Natural killer cell (primary cell): ENCODE data around the gene OPN3. TPM values are rescaled to one million over a fixed set of nuclear protein-coding genes. Genes with fewer than 3 reads are reported as not detected.

Experiments
- ATAC-seq, 3 donors: fragments of 150-1000 bp in 2 of 3; fragments of 200-7000 bp in 1 of 3; cut with Tn5 transposase; 1 replicate in 1 of 3; 2 replicates in 2 of 3; pipeline ENCODE4 v1.10.0; 2021; ENCODE audit warnings: mild to moderate bottlenecking in 2 of 3, moderate library complexity in 2 of 3
- DNase-seq, 2 donors: peaks; one replicate each; pipeline versions ENCODE4 v3.0.0 to v3.0.0-alpha.2; 2013 to 2021; ENCODE audit warnings: mixed read lengths in 1 of 2
- H3K27ac ChIP-seq: one replicate; pipeline ENCODE4 v1.5.1; 2013; ENCODE audit warnings: mild to moderate bottlenecking, low read length
- H3K27me3 ChIP-seq: one replicate; pipeline ENCODE4 v1.6.1; 2013; ENCODE audit warnings: low read length; ENCODE audit not compliant: control insufficient read depth, insufficient read depth
- H3K36me3 ChIP-seq: one replicate; pipeline ENCODE4 v1.6.1; 2013; ENCODE audit warnings: low read length; ENCODE audit not compliant: control insufficient read depth, insufficient read depth
- H3K4me1 ChIP-seq: one replicate; pipeline ENCODE4 v1.6.1; 2013; ENCODE audit warnings: low read length; ENCODE audit not compliant: control insufficient read depth, insufficient read depth
- H3K4me3 ChIP-seq: one replicate; pipeline ENCODE4 v1.5.1; 2013; ENCODE audit warnings: low read length
- H3K9me3 ChIP-seq: one replicate; pipeline ENCODE4 v1.6.1; 2013; ENCODE audit warnings: low read length; ENCODE audit not compliant: control insufficient read depth, insufficient read depth
- H3K27ac Mint-ChIP-seq, 2 donors: one replicate each; pipeline ENCODE4 v1.8.0; 2022; ENCODE audit warnings: mild to moderate bottlenecking in 2 of 2, mixed read lengths in 2 of 2, moderate library complexity in 1 of 2
- H3K27me3 Mint-ChIP-seq, 2 donors: one replicate each; pipeline ENCODE4 v1.8.0; 2022; ENCODE audit warnings: low read depth in 2 of 2, mixed read lengths in 2 of 2
- H3K36me3 Mint-ChIP-seq: one replicate; pipeline ENCODE4 v1.8.0; 2022; ENCODE audit warnings: mixed read lengths
- H3K4me1 Mint-ChIP-seq, 2 donors: one replicate each; pipeline ENCODE4 v1.8.0; 2022; ENCODE audit warnings: mixed read lengths in 2 of 2
- H3K4me3 Mint-ChIP-seq: one replicate; pipeline ENCODE4 v1.8.0; 2022; ENCODE audit warnings: mild to moderate bottlenecking, moderate library complexity, mixed read lengths
- H3K9me3 Mint-ChIP-seq, 2 donors: one replicate each; pipeline ENCODE4 v1.8.0; 2022; ENCODE audit warnings: mixed read lengths in 2 of 2
- WGBS: methylation state at CpG from one replicate; pipeline ENCODE4 v1.1.7; 2013; ENCODE audit warnings: missing lambda C conversion rate; ENCODE audit not compliant: insufficient coverage; 5-methylcytosine and 5-hydroxymethylcytosine counted together
- intact Hi-C: fragments of 100-400 bp; cut with micrococcal nuclease; formaldehyde crosslinking; loops from one replicate; pipeline ENCODE4 v1.14.2; 2022
- total RNA-seq, 4 donors: library from RNA; stranded (reverse); fragments of 120-200 nt in 1 of 4; gene quantifications; one replicate each; pipeline versions ENCODE4 v1.2.3 to v1.2.4, GENCODE V29; 2013 to 2022
- TF ChIP-seq, protein P1 (sequence below): fragments of 200-600 bp; IDR thresholded peaks from one replicate; pipeline ENCODE4 v1.8.0; 2022; ENCODE audit warnings: antibody characterized with exemption

The OPN3 gene
- total RNA-seq, 3 donors from 2014 or later (not counting 1 experiment from before 2014, with no cell fraction given): 3.9 to 5.1 (median 4.1) TPM

DNA sequence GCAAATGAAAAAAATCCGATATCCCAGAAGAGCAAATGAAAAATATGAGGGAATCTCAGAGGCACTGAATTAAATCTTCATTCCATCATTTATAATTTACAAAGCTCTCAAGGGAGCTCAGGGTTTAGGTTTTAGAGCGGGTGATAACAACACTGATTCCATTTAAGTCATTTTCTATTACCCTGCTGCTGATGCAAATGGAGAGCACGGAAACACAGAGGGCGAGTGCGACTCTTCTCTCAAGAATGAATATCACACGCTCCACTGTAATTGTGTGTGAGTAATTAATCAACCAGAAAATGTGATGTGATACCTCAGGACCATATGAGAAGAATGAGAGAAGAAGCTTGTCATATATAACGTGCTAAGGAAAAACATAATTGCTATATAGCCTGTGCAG is 22.7 kb downstream of the OPN3 start:
- no peak for DNase-seq

GRCh38 chr1:241615043-241615974 is 24.9 kb downstream of the OPN3 start:
- intact Hi-C loops: no loop called here
- Mint-ChIP-seq H3K36me3 (no peaks in the 10 kb centered on the region), H3K4me3 (no peak overlapping the region), H3K27ac (no peak overlapping the region), H3K27me3 (no peaks in the 10 kb centered on the region), H3K9me3 (no peaks in the 10 kb centered on the region), H3K4me1 (no peaks in the 10 kb centered on the region)
- Histone ChIP-seq H3K27ac (no peak overlapping the region), H3K4me3 (no peak overlapping the region), H3K27me3 (no peaks in the 10 kb centered on the region), H3K4me1 (no peaks in the 10 kb centered on the region), H3K36me3 (no peaks in the 10 kb centered on the region), H3K9me3 (no peaks in the 10 kb centered on the region)
- WGBS: 92% methylated on average over 8 of the region's 8 CpGs
- TF ChIP-seq, protein P1, sequence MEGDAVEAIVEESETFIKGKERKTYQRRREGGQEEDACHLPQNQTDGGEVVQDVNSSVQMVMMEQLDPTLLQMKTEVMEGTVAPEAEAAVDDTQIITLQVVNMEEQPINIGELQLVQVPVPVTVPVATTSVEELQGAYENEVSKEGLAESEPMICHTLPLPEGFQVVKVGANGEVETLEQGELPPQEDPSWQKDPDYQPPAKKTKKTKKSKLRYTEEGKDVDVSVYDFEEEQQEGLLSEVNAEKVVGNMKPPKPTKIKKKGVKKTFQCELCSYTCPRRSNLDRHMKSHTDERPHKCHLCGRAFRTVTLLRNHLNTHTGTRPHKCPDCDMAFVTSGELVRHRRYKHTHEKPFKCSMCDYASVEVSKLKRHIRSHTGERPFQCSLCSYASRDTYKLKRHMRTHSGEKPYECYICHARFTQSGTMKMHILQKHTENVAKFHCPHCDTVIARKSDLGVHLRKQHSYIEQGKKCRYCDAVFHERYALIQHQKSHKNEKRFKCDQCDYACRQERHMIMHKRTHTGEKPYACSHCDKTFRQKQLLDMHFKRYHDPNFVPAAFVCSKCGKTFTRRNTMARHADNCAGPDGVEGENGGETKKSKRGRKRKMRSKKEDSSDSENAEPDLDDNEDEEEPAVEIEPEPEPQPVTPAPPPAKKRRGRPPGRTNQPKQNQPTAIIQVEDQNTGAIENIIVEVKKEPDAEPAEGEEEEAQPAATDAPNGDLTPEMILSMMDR: no peak
- no peak for DNase-seq
- no peak for ATAC-seq

More for the DNA sequence above, 22.7 kb downstream of the OPN3 start:
- no peaks in the 10 kb centered on the region for H3K9me3 Mint-ChIP-seq
- no peaks in the 10 kb centered on the region for H3K27me3 Mint-ChIP-seq
- ATAC-seq: no peak
- H3K4me3 ChIP-seq: no peak overlapping the region
- no peak overlapping the region for H3K4me3 Mint-ChIP-seq
- intact Hi-C loops: no loop called here
- no peaks in the 10 kb centered on the region for H3K36me3 Mint-ChIP-seq
- TF ChIP-seq, protein P1: no peak
- H3K9me3 ChIP-seq: no peaks in the 10 kb centered on the region
- no peak overlapping the region for H3K27ac Mint-ChIP-seq
- no peaks in the 10 kb centered on the region for H3K36me3 ChIP-seq
- no peak overlapping the region for H3K27ac ChIP-seq
- 93% methylated on average over 7 of the region's 7 CpGs for WGBS
- no peaks in the 10 kb centered on the region for H3K4me1 Mint-ChIP-seq
- no peaks in the 10 kb centered on the region for H3K27me3 ChIP-seq
- H3K4me1 ChIP-seq: no peaks in the 10 kb centered on the region

DNA sequence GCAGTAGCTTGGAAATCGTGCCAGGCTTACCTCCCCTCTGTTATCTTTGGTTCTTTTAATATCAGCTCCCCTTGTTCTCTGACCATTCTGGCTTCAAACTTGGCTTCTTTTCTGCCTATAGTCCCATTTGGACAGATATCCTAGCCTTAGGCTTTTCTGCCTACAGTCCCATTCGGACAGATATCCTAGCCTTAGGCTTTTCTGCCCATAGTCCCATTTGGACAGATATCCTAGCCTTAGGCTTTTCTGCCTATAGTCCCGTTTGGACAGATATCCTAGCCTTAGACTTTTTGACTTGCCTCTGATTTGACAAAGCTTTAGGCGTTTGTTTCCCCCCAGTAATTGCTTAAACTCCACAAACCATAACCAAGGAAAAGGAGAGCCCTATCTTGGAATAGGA is 25.6 kb downstream of the OPN3 start:
- WGBS: 76% methylated on average over 4 of the region's 4 CpGs
- H3K4me3 ChIP-seq: no peak overlapping the region
- intact Hi-C loops: loop anchor here (5.0 kb wide), 1 partner anchor 1713 kb away; no protein-coding TSS in a partner anchor

More for the DNA sequence above, 25.6 kb downstream of the OPN3 start:
- H3K36me3 ChIP-seq: no peaks in the 10 kb centered on the region
- H3K27me3 ChIP-seq: no peaks in the 10 kb centered on the region
- TF ChIP-seq, protein P1: no peak
- Mint-ChIP-seq H3K27ac (no peak overlapping the region), H3K27me3 (no peaks in the 10 kb centered on the region), H3K4me3 (no peak overlapping the region), H3K9me3 (no peaks in the 10 kb centered on the region), H3K4me1 (no peaks in the 10 kb centered on the region), H3K36me3 (no peaks in the 10 kb centered on the region)
- no peak for ATAC-seq
- H3K4me1 ChIP-seq: no peaks in the 10 kb centered on the region
- DNase-seq: no peak
- no peak overlapping the region for H3K27ac ChIP-seq
- H3K9me3 ChIP-seq: no peaks in the 10 kb centered on the region
